Right ventricle myocardium inferior (tissue), 1 donor: ENCODE data around the gene SORCS2. TPM values are rescaled to one million over a fixed set of nuclear protein-coding genes. Genes with fewer than 3 reads are reported as not detected.

Experiments
- ATAC-seq: fragments of 200-7000 bp; cut with Tn5 transposase; one replicate; pipeline ENCODE4 v1.9.1; 2020; ENCODE audit warnings: mild to moderate bottlenecking, moderate library complexity
- DNase-seq: peaks from one replicate; pipeline ENCODE4 v3.0.0; 2021; ENCODE audit errors: missing footprints
- intact Hi-C: fragments of 100-400 bp; cut with DNase I; formaldehyde crosslinking; loops from one replicate; pipeline ENCODE4 v1.11.0; 2022
- long read RNA-seq: library from polyadenylated mRNA; unstranded; transcript quantifications from one replicate; pipeline ENCODE4 v2.0.0, GENCODE V29; 2021
- total RNA-seq: library from RNA; stranded (reverse); fragmentation: NEBNext Ultra II Directional; extraction: Animal tissue kit (Norgen Biotek cat#: 25700); gene quantifications from one replicate; pipeline ENCODE4 v1.2.1, GENCODE V29; 2021
- donor health status: DM: no; HTN: yes; CAD: no; lungs with severe emphysema.

Gene SORCS2
- 1.1 TPM for total RNA-seq
- long read RNA-seq, partial matches to known transcripts: 1 of 2 reads
- long read RNA-seq, other reads (novel, unspliced or antisense): 1 of 2 reads

GRCh38 chr4:7192252-7193029, at the start of gene SORCS2:
Gene SORCS2 (plus strand): TSS chr4:7192538.
- no peak for DNase-seq
- peak; percentile 83 for ATAC-seq
- intact Hi-C loops: loop anchor here (1.0 to 5.0 kb wide), 5 partner anchors 65 to 525 kb away; no protein-coding TSS in a partner anchor

DNA sequence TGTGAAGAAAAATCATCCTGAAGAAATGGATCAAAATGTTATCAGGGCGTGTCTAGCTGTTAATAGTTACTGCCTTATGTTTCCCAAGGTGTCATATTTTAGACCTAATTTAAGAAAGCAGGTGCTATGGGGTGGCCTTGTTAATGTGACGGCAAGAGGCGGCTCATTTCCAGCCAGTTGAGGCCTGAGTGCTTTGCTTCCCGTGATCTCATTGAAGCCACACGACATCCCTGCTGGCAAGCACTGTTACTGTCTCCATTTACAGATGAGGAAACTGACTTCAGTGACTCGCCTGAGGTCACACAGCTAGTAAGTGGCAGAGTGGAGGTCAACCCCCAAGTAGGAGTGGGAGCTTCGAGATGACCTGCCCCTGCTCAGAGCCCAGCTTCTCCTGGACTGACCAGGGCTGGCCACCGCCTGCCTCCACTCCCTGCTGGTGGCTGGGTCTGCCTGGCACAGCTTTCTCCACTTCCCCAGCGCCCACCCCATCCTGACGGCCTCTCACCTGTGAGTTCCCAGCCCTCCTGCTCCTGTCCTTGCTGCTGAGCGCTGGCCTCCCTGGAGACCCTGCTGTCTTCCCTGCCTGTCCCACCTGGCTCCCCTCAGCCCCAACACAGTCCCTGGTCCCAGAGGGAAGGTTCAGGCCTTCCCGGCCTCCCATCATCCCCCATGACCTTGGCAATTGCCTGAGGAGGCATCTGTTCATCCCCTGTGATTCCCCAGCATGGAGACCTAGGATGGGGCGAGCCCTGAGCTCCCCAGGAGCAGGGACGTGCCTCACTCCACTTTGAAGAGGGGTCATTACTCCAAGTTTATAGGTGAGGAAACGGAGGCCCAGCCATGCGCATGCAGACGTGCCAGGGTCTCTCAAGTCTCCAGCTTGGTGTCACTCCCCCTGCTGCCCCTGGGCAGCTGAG, 47.7 kb upstream of the SORCS2 start:
- DNase-seq (no peak), ATAC-seq (no peak)
- intact Hi-C loops: no loop called here

GRCh38 chr4:7145291-7145934, 46.9 kb upstream of the SORCS2 start:
- intact Hi-C loops: no loop called here
- no peak for DNase-seq
- no peak for ATAC-seq

GRCh38 chr4:7146059-7146785, 46.1 kb upstream of the SORCS2 start:
- intact Hi-C loops: no loop called here
- no peak for ATAC-seq
- peak; percentile 50 for DNase-seq

- intact Hi-C loops: no loop called here
- peak; percentile 39 for DNase-seq
- no peak for ATAC-seq
Measured at GRCh38 chr4:7146786-7147115, 45.6 kb upstream of the SORCS2 start.

DNA sequence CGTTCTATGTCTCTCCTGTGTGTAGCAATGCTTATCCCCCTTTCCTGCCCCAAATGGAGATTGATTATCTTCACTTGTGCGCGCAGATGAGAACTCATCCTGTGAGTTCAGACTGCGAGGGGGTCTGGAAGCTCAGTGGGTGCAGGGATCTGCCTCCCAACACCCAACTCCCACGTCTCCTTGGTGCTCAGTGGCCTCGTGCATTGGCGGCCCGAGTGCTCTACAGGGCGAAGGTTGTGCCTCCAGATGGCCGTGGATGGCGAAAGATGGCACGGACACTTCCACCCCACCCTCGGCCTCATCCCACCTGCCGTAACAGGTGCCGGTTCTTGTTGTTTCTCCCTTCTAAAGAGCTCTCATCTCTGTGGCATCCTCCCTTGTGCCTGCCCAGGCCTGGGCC, 45.1 kb upstream of the SORCS2 start:
- no peak for DNase-seq
- intact Hi-C loops: no loop called here
- ATAC-seq: no peak

DNA sequence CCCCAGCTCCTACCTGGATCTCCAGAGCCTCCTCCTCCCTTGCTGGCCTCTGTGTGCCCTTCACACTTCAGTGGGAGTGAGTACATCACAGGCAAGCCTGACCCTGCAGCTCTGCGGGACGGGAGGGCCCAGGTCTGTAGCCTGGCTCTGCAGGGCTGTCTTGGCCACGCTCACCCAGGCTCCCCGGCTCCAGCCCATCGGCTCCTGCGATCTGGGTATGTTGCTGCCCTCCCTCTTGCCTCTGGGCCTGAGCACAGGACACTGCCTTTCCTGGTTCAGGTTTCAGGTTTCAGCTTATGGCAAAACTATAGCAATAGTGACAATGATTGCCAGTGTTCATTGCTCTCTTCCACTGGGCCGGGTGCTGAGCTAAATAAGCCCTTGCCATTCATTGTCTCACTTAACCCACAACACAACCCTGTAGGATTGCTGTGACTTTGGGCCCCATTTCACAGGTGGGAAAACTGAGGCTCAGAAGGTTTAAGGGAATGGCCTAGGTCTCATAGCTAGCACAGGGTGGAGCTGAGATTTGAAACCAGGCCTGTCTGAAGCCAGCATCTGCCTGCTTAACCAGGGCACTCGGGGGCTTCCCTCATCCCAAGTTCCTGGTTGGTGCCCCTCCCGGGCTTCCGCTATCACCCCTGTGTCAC, 44.6 kb upstream of the SORCS2 start:
- DNase-seq (peak; percentile 30), ATAC-seq (no peak)
- intact Hi-C loops: no loop called here

- intact Hi-C loops: no loop called here
- ATAC-seq (peak; percentile 6), DNase-seq (peak; percentile 53)
Measured at GRCh38 chr4:7148337-7148736, 44.0 kb upstream of the SORCS2 start.

GRCh38 chr4:7150036-7150635, 42.2 kb upstream of the SORCS2 start:
- intact Hi-C loops: no loop called here
- ATAC-seq (no peak), DNase-seq (peak; percentile 55)

DNA sequence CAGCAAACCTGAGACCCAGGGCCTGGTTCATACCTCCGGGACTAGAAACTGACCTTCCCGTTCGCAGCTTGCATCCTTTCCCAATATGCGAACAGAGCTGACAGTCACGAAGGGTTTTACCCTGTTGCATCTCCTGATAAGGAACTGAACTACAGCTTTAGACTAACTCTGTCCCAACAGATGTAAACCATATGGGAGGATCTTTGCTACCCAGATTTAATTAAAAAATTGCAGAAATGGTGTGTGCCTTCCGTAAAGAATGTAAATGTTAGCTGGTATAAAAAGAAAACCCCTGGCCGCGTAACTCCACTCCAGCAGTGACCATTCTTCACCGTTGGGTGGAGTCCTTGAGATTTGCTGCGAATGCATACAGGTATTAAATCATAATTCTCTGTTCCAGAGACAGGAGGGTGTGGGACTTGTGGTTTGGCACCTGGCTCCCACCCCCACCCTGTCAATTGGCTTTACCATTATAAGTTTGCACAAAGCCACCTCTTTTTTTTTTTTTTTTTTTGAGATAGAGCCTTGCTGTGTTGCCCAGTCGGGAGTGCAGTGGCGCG, 40.6 kb upstream of the SORCS2 start:
- ATAC-seq (no peak), DNase-seq (no peak)
- intact Hi-C loops: no loop called here

DNA sequence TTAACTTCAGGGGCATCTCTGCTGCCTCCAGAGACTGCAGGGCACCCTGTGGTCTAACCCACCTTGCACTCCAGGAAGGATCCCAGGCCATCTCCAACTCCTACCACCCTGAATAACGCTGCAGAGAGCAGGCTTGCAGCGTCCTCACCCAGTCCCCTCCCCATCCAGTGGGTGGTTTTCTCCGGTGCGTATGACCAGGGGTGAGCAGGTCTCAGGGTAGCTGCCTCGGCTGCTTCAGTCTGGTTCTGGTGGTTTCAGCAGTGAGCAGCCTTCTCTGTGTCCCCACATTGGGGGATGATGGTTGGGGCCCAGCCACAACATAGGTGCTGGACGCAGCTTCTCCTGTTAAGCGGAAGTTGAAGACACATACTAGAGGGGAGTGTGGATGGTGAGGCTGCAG, 38.6 kb upstream of the SORCS2 start:
- intact Hi-C loops: no loop called here
- DNase-seq: peak; percentile 11
- ATAC-seq: no peak

DNA sequence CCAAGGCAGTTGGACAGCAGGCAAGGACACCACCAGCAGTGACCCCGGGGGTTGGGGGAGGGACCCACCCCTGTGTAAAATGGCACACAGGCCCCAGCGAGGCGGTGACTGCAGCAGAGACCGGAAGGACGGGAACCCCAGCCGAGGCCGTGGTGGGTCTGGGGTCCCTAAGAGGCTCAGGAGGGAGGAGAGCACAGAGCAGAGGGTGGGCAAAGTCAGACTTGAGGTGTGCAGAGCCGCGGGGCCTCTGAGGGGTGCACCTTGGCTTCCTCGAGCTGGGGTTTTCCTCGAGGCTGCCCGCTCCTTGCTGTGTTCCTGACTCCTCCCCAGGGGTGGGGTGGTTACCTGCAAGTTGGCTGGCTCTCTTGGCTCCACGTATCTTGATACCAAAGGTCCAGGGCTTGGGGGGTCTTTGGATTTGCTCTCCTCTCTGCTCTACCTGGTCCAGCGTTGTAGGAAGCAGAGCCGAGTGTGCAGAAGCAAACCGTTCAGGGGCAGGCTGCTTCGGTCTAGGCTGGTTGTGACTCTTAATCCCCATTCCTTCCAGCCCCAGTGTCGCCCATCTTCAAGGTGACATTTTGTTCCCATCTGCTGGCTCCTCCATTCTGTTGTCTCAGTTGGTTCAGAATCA, 37.9 kb upstream of the SORCS2 start:
- peak; percentile 41 for DNase-seq
- intact Hi-C loops: no loop called here

GRCh38 chr4:7155590-7156071, 36.7 kb upstream of the SORCS2 start:
- no peak for ATAC-seq

More for the DNA sequence above, 37.9 kb upstream of the SORCS2 start:
- no peak for ATAC-seq

GRCh38 chr4:7156328-7156727, 36.0 kb upstream of the SORCS2 start:
- peak; percentile 4 for ATAC-seq
- DNase-seq: peak; percentile 39
- intact Hi-C loops: no loop called here

More at GRCh38 chr4:7155590-7156071, 36.7 kb upstream of the SORCS2 start:
- intact Hi-C loops: no loop called here
- DNase-seq: peak; percentile 50

DNA sequence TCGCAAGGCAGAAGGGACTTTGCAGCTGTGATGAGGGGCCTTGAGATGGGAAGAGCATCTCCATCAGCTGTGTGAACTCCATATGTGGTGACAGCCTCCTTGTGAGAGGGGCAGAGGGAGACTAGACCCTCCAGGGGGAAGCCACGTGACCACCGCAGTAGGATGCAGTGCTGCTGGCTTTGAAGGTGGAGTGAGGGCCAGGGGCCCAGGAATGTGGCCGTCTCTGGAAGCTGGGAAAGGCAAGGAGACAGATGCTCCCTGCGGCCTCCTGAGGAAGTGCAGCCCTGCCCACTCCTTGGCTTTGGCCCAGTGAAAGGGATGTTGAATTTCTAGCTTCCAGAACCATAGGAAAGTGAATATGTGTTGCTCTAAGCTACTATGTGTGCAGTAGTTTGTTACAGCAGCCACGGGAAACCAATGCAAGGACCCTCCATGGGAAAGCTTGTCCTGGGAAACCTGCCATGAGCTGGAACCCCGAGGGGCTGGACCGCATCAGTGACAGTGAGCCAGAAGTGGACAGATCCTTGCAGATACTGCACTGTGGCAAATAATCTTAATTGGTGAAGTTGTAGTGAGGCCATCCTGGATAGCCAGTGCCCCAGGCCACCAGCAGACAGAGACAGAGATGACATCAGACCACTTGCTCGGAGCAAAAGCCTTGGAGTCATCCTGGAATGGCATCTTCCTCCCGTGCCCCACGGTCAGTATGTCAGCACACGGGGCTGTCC, 35.4 kb upstream of the SORCS2 start:
- DNase-seq: peak; percentile 26
- peak; percentile 56 for ATAC-seq
- intact Hi-C loops: no loop called here

- intact Hi-C loops: no loop called here
- DNase-seq (peak; percentile 59), ATAC-seq (no peak)
Measured at GRCh38 chr4:7157666-7158065, 34.7 kb upstream of the SORCS2 start.
